GM19455 (cell line): ENCODE data around the gene PHLDB3.
"Not testable (repeated sequence)": the region's sequence is repeated elsewhere in the genome, so short reads cannot be mapped to it uniquely, and the experiment has no call there.

ENCODE experiments used
- ATAC-seq: cut with Tn5 transposase; IDR thresholded peaks from one replicate; pipeline ENCODE4 v1.9.1; 2021; ENCODE audit not compliant: unreplicated experiment

The PHLDB3 gene

DNA sequence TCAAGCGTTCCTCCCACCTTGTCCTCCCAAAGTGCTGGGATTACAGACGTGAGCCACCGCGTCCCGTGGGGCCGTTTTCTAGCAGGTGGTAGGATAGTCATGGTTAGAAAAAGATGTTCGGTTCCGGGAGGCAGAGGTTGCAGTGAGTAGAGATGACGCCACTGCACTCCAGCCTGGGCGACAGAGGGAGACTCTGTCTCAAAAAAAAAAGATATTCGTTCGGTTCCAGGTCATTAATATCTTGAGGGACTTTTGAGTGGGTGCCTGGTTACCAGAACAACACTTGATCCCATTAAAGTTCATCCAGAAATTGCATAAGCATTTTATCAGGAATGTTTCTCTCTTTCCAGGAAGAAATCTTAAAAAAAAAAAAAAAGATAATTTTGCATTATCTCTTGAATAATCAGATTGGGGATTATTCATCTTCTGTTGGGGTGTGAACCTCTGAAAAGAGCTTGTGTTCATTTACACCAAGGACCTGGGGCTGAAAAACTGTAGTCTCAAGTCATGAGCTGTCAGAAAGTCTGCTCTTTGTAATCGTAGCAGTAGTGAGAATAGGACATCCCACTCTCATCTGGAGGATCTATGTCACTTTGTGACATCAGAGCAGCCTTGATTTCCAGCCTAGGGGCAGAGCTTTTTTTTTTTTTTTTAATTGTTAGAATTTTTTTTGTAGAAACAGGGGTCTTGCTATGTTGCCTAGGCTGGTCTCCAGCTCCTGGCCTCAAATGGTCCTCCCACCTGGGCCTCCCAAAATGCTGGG lies 23.5 kb upstream of the PHLDB3 start:
- ATAC-seq, result no peak

DNA sequence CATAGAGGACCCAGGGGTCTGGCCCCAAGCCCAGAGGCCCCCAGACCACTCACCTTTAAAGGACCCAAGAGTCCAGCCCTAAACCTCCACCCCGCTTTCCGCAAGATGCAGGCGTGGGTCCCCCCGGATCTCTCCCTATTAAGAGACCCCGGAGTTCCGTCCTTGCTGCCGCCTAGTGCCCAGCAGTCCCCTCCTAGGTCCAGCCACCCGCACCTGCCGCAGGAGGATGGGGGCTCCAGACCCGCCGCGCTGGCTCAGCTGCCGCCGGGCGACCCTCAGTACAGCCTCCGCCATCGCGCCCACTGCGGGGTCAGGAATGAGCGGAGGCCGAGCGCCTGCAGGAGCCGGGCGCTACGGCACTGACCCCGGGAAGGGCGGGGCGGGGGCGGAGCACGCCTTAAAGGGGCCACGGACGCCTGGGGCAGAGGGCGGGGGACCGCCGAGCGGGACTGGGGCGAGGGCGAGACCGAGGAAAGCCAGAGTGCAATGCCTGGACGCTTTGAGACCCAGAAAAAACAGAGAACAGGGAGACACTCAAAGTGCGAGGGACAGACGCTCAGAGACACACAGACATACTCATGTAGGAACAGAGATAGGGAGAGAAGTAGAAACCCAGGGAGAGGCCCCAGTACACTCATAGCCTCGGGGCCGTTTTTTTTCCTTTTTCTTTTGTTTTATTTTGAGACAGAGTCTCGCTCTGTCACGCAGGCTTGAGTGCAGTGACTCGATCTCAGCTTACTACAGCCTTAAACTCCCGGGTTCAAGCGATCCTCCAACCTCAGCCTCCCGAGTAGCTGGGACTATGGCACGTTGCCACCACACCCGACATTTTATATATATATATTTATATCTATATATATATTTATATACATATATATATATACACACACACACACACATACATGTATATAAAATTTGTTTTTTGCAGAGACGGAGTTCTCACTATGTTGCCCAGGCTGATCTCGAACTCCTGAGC lies 22.6 kb upstream of the PHLDB3 start, which contains the start of gene ETHE1:
Gene ETHE1, minus strand, starts transcription at position 318 of the 976 bp plus-strand sequence. Its CDS starts 24 bp downstream, at position 294.
- ATAC-seq, result peak; percentile 65

DNA sequence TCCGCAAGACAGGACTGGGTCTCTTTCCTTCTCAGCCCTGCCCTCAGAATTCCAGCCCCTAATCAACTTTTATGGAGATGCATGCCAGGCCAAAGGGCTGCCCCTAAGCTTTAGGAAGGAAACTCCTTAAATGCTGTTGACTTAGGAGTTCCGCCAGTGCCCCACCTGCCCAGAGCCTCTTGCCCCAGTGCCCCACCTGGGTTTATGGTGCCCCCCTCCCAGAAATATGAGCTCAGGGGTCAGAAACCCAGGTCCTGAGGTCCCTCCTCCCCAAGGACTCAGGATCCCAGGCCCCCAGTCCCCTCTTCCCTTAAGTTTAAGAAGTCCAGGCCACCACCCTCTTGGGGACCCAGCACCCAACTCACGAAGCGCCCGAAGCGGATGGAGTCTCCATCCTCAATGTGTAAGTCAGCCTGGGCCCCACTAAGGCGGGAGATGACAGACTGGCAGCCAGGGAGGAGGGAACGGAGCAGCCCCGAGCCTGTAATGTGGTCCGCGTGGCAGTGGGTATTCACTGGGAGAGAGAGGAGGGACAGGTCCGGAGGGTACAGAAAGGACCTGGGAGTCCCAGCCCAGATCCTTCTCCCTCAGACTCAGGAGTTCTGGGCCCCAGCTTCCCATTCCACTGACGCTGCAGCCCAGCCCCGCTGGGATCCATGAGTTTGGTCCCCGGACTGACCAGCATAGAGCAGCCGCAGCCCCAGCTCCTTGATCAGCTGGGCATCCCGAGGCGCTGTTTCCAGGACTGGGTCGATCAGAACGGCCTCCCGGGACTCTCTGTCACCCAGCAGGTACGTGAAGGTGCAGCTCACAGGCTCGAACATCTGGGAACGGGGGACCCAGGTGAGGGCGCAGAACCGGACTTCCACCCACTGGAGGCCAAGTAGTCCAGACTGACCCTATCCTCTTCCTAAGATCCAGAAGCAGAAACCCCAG lies 21.6 kb upstream of the PHLDB3 start:
- ATAC-seq, result no peak

DNA sequence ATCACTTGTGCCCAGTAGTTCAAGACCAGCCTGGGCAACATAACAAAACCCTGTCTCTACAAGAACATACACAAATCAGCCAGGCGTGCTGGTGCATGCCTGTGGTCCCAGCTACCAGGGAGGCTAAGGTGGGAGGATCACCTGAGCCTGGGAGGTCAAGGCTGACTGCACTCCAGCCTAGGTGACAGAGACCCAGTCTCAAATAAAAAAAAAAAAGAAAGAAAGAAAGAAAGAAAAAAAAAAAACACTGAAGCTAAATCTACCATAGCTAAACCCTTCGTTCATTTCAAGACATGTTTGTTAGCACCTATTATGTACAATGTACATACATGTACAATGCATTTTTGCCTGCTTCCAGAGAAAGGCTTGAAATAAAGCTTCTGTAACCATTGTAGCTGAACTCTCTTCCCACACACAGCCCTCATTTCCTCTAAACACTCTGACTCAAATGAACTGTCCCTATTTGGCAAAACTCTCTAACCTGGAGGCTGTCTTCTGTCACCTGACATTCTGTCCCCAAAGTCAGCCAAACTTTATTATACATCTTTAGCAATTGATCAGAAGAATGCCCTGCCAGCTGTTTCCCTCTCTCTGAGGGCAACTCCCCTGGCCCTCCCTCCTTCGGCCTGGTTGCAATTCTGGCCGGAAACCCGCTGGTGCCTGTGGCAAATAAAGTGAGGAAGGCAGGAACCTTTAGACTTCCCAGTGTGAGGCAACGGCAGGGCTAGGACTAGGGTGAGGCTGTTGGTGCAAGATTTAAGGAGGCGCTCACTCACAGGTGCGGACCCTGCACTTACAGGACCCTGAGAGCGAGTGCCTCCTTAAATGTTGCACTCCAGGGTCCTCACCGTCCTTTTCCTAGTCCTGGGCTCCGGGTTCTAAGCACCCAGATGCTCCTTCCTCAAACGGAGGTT lies 20.6 kb upstream of the PHLDB3 start:
- no peak for ATAC-seq

DNA sequence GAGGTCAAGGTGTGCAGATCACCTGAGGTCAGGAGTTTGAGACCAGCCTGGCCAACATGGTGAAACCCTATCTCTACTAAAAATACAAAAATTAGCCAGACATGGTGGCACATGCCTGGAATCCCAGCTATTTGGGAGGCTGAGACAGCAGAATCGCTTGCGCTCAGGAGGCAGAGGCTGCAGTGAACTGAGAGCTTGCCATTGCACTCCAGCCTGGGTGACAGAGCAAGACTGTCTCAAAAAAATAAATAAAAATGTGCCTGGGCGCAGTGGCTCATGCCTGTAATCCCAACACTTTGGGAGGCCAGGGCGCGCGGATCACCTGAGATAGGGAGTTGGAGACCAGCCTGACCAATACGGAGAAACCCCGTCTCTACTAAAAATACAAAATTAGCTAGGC lies 19.1 kb upstream of the PHLDB3 start:
- ATAC-seq, result not testable (repeated sequence)

DNA sequence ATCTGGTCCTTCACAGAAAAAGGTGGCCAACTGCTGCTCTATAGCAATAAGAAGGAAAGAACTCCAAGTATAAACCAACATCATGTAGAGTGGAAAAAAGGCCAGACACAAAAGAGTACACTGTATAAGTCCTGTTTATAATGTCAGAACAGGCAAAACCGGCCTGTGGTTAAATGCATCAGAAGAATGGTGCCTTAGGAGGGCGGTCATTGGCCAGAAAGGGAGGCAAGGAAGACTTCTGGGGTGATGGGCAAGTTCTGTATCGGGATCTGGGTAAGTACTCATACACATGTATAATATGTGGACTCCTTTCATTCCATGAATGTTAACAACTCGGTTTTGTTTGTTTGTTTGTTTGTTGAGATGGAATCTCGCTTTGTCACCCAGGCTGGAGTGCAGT lies 18.4 kb upstream of the PHLDB3 start:
- ATAC-seq, result no peak

DNA sequence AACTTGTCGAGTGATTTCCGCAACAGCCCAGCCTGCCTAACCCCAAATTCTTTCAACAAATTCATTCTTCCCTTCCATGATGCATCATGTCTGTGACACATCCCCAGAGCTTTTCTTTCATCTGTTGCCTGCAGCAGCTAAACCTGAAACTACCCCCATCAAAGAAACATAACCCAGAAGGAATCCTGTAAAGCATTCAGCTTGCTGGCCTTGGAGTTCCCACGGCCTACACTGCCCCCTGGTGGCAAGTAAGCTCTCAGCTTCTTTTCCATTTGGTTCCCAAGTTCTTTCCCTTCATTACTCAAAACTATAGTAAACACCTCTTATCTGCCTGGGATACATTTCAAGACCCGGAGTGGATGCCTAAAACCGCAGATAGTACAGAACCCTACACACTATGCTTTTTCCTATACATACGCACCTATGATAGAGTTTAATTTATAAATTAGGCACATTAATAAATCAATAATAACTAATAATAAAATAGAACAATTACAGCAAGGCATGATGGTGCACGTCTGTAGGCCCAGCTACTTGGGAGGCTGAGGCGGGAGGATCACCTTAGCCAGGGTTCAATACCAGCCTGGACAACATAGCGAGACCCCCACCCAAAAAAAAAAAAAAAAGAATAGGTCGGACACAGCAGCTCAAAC lies 15.0 kb upstream of the PHLDB3 start:
- no peak for ATAC-seq

DNA sequence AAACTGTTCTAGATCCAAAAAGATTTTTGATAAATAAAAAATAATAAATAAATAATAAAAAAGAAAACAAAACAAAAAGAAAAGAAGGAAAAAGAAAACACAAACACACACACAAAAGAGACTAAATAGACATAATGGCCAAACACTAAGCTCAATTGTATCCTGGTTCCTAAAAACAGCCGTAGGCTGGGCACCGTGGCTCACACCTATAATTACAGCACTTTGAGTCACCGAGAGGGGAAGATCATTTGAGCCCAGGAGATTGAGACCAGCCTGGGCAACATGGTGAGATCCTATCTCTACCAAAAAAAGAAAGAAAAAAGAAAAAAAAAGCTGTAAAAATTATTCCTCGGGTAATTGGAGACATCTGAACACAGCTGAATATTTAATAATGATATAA lies 13.5 kb upstream of the PHLDB3 start:
- no peak for ATAC-seq

DNA sequence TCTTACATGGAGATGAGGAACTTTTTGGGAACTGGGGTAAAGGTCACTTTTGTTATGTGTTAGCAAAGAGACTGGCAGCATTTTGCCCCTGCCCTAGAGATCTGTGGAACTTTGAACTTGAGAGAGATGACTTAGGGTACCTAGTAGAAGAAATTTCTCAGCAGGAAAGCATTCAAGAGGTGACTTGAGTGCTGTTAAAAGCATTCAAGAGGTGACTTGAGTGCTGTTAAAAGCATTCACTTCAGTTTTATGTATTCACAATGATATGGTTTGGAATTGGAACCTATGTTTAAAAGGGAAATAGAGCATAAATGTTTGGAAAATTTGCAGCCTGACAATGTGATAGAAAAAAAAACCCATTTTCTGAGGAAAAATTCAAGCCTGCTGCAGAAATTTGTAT lies 7.9 kb upstream of the PHLDB3 start:
- not testable (repeated sequence) for ATAC-seq

DNA sequence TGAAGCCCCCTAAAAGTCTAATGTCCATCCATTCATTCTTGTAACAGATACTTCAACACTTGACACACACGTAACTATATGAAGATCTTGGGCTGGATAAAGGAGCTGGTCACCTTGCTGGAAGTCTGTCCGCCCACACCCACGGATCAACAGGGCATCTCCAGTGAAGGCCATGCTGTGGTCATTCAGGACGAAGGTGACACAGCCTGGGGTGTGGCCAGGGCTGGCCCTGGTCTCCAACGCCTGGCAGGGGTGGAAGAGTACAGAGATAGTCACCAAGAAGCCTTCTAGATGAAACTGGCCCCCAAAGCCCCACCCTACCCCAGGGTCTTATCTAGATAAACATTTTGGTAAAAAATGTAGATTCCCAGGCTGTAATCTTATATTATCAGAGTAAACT lies 6.8 kb upstream of the PHLDB3 start:
- ATAC-seq, result no peak

DNA sequence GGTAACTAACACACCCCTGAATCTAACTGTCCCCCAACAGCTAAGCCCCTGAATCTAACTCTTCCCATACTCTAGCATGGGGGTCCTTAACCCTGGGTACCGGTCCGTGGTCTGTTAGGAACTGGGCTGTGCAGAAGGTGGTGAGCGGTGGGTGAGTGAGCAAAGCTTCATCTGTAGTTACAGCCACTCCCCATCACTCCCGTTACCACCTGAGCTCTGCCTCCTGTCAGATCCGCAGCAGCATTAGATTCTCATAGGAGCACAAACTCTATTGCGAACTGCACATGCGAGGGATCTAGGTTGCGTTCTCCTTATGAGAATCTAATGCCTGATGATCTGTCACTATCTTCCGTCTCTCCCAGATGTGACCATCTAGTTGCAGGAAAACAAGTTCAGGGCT lies 6.2 kb upstream of the PHLDB3 start:
- no peak for ATAC-seq

DNA sequence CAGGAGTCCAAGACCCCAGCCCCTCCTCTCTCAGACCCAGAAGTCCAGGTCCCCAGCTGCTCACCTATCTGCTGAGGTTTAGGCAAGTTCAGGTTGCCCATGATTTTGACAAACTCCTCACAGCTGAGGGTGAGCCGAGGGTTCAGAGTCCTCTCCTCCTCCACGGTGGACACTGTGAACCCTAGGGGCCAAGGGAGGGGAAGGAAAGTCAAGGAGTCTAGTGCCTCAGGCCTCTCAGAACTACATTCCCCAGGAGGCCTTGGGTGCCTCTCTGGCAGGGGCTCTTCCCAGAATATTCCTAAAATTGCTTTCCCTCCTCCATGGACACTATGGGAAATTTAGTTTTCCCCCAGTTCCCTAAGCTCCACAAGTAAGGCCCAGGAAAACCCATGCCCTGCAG lies 3.3 kb upstream of the PHLDB3 start:
- ATAC-seq, result no peak

DNA sequence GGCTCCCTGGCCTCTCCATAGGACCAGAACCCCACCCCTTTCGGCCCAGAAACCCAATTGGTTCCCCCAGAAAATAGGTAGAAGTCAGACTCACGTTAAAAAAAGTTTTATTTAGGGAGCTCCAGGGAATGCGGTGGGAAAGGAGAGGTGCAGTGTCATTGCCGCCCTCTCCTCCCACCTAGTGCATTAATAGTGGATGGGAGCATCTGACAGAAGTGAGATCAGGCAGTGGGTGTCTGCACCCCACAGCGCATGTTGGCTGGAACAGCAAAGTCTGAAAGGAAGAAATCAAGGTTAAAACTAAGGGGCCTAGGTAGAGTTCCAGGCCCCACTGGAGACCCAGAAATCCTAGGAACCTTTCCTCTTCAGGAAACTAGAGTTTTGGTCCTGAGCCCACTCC lies 2.1 kb upstream of the PHLDB3 start:
- ATAC-seq, result no peak

DNA sequence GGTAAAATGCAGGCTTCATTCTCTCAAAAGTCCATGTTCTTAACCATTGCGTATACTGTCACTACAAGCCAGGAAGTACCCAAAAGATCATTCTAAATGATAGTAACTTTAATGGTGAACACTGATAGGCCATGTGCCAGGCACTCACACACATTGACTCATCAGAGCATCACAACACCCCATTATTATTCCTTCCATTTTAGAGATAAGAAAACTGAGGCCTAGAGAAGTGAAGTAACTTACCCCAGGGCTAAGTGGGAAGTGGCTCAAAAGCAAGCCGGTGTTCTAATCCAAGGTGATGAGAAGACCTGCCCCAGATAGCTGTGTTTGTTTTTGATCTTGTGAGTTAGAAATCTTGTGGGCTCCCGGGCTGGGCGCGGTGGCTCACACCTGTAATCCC lies 1.4 kb upstream of the PHLDB3 start:
- no peak for ATAC-seq

DNA sequence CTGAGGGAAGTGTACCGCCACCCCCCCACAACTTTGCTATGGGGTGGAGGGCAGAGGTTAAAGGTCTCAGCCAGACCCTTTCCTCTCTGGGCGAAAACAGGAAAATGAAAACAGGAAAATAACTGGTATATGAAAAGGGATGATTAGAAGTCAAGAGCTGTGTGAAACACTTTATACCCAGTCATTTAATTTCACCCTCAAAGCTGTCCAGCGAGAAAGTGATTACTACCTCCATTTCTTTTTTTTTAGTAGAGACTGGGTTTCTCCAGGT lies 575 bp upstream of the PHLDB3 start:
- ATAC-seq, result no peak

DNA sequence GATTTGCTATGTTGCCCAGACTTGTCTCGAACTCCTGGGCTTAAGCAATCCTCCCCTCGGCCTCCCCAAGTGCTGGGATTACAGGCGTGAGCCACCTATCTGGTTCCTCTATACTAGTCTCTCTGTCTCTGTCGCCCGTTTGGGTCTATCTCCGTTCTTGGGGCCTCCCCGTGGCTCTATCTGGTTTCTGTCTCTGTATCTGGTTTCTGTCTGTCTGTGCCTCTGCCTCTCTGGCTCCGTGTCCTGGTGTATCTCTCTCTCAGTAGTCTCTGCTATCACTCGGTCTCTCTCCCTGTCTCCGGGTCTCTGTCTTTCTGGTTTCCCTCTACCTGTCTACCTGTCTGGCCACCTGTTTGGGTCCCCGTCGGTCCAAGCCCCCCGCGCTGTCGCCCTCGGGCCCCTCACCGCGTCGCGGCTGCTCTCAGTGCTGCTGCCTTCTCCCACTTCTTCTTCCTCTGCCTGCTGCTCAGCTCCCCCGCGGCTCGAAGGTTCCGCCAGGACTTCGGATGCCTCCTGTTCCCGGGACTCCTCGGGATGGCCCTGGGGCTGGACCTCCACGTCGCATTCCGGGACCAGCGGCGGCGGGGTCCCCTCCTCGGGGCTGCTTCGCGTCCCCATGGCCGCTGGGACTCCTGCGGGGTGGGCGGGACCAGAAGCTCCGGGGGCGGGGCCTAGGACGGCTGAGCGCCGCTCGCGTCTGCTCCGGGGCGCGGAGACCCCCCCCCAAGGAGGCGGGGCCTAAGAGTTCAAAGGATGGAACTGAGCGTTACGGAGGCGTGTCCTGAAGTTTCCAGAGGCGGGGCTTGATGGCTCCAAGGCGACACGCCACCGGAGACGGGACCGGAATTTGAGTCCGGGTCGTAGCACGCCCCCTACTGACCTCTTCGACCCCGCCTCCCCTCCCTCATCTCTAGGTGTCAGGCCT lies 783 bp downstream of the PHLDB3 start:
- peak; percentile 82 for ATAC-seq

DNA sequence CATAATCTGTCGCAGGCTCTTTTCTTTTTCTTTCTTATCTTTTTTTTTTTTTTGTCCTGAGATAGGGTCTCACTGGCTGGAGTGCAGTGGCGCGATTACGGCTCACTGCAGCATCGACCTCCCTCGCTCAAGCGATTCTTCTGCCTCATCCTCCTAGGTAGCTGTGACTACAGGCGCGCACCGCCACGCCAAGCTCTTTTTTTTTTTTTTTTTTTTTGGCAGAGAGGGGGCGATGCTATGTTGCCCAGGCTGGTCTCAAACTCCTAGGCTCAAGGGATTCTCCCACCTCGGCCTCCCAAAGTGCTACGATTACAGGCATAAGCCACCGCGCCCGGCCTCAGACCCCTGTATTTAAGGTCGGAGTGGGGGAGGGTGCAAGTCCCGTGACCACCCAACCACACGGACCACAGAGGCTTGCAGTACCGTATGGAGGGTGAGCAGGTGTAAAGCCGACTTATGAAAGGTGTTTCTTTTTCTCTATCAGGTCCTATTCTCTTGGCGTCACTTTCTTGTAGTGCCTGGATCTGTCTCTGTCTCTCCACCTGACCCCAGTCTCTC lies 2.0 kb downstream of the PHLDB3 start:
- ATAC-seq, result no peak
